ENCODE data around the gene SEMA3A. TPM values are rescaled to one million over a fixed set of nuclear protein-coding genes. Genes with fewer than 3 reads are reported as not detected.

Gene SEMA3A
- total and polyA plus RNA-seq, 7 donors, result 0.23 to 83.8 (median 50.1) TPM

DNA sequence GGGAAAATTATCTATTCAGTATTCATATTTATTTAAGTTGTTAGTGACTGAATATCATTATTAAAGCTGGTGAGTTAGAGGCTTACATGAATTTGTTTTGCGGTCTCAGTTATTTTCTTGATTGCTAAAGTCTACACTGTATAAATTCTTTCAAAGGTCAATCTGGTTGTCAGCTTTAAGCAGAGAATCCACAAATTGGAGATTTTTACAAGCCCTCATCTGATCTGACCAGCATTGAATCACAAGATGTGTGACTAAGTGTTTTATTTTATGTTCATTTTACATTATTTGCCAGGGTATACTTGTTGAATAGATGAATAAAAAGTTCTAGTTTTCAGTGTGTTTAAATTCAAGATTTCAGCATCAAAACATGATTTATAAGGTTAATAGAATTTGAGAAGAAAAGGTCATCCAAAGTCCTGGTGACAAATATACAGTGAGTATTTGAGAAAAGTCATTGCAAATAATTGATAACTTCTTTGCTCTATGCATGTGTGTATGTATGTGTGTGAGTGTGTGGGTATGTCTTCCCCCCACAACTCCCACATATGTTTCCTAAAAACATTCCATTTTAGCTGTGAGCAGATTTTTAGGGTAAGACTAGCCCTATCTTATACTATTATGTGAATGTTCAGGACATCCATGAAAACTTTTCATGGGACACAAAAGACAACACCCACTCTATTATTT lies 4.4 kb downstream of the SEMA3A start:
- H3K4me3 ChIP-seq, result no peak overlapping the region
- intact Hi-C loops (cut with DNase I), result loop anchor here (5.0 to 10.0 kb wide), 3 partner anchors 213 to 815 kb away; no protein-coding TSS in a partner anchor
- TF ChIP-seq, protein P1, sequence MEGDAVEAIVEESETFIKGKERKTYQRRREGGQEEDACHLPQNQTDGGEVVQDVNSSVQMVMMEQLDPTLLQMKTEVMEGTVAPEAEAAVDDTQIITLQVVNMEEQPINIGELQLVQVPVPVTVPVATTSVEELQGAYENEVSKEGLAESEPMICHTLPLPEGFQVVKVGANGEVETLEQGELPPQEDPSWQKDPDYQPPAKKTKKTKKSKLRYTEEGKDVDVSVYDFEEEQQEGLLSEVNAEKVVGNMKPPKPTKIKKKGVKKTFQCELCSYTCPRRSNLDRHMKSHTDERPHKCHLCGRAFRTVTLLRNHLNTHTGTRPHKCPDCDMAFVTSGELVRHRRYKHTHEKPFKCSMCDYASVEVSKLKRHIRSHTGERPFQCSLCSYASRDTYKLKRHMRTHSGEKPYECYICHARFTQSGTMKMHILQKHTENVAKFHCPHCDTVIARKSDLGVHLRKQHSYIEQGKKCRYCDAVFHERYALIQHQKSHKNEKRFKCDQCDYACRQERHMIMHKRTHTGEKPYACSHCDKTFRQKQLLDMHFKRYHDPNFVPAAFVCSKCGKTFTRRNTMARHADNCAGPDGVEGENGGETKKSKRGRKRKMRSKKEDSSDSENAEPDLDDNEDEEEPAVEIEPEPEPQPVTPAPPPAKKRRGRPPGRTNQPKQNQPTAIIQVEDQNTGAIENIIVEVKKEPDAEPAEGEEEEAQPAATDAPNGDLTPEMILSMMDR (IDR thresholded peaks at IDR 0.05), result no peak
- TF ChIP-seq POLR2AphosphoS5 (IDR thresholded peaks at IDR 0.05), result no peak
- TF ChIP-seq EP300 (IDR thresholded peaks at IDR 0.05), result no peak
- no peak for TF ChIP-seq POLR2A (IDR thresholded peaks at IDR 0.05)

DNA sequence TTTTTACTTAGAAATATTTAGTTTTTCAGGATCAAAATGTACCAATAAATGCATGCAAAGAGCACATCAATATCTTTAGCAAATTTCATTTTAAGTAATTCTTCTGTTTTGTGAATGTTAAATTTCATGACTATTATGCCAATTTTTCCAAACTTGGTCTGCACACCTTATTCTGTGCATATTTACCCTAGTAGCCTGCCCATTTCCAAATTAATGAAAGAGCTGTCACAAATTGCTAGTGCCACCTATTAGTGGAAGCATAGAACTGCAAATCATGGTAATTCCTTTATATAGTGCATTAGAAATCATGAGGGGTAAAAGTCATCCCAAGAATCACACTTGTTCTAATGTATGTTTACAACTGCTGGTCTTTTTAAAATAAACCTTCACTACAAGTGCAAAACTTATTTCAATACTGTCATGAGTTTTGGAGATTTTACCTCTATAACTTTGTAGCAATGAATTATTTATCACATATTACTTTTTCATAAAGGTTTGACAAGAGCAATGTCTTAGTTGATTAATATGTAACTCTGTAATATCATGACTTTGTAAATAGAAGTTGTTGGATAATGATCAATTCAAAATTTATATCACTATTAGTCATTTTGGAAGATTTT lies 5.7 kb downstream of the SEMA3A start:
- no peaks in the 10 kb centered on the region for H3K27me3 ChIP-seq
- no peaks in the 10 kb centered on the region for H3K9me3 ChIP-seq
- H3K27ac ChIP-seq, result peak overlapping the region in 2 of 4 donors; percentile 53 to 85
- TF ChIP-seq EP300 (IDR thresholded peaks at IDR 0.05), result no peak
- peaks cover 0 to 63% (median 31%) of the 10 kb centered on the region in 4 donors for H3K4me1 ChIP-seq
- intact Hi-C loops (cut with DNase I), result no loop called here
- no peak for DNase-seq
- no peak overlapping the region for H3K4me3 ChIP-seq
- H3K36me3 ChIP-seq, result no peaks in the 10 kb centered on the region

More for the DNA sequence above, 4.4 kb downstream of the SEMA3A start:
- DNase-seq, result no peak
- Histone ChIP-seq H3K27ac (peak overlapping the region in 3 of 4 donors; percentile 22 to 85 (median 33)), H3K36me3 (no peaks in the 10 kb centered on the region), H3K27me3 (no peaks in the 10 kb centered on the region), H3K4me1 (peaks cover 0 to 54% (median 28%) of the 10 kb centered on the region in 4 donors), H3K9me3 (no peaks in the 10 kb centered on the region)
- WGBS, 2 donors, result 77 to 92% methylated on average over 1 of the region's 1 CpG

- no peaks in the 10 kb centered on the region for H3K27me3 ChIP-seq
- H3K9me3 ChIP-seq, result no peaks in the 10 kb centered on the region
- H3K27ac ChIP-seq, result peak overlapping the region in 3 of 4 donors; percentile 41 to 85 (median 53)
- no peak for DNase-seq
- no peak for TF ChIP-seq POLR2A (IDR thresholded peaks at IDR 0.05)
- TF ChIP-seq EP300 (IDR thresholded peaks at IDR 0.05), result no peak
- TF ChIP-seq, protein P1 (IDR thresholded peaks at IDR 0.05), result no peak
- TF ChIP-seq POLR2AphosphoS5 (IDR thresholded peaks at IDR 0.05), result no peak
- H3K36me3 ChIP-seq, result no peaks in the 10 kb centered on the region
- H3K4me1 ChIP-seq, result peaks cover 0 to 72% (median 34%) of the 10 kb centered on the region in 4 donors
- intact Hi-C loops (cut with DNase I), result no loop called here
- 64 to 78% methylated on average over 2 of the region's 2 CpGs for WGBS, 2 donors
- H3K4me3 ChIP-seq, result no peak overlapping the region
Measured at GRCh38 chr7:84187813-84188510, 6.6 kb downstream of the SEMA3A start.

DNA sequence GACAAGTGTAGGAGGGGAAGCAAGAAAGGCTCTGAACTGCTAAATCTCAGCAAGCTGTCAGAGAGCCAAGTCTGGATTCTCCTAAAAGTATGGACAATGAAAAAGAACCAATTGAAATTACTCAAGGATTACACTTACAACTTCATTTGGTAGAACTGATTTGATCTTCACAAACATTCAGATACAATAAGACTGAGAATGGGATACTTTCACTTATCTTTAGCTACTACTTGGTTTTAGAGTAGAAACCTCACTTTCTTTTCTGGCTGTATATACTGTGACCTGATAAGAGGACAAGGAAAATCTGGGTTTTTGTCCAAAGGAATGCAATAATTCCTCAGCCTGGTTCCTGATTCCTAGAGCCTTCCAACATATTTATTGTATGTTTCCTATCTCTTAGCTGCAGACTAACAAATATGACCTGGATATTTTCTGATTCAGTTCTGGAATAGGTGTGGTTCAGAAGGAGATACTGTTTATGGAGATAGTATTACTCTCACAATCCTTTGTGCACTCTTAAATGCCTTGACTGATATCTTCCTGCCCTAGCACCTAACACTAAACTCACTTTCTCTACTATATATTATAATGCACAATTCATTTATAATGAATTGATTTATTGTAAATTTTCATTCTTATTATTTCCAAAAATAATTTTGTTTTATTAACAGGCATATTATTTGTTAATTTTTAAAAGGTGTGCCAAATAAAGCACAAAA lies 7.3 kb downstream of the SEMA3A start:
- intact Hi-C loops (cut with DNase I), result no loop called here
- Histone ChIP-seq H3K4me1 (peaks cover 0 to 80% (median 37%) of the 10 kb centered on the region in 4 donors), H3K36me3 (no peaks in the 10 kb centered on the region), H3K9me3 (no peaks in the 10 kb centered on the region), H3K27me3 (no peaks in the 10 kb centered on the region), H3K4me3 (no peak overlapping the region), H3K27ac (peak overlapping the region; percentile 19 to 85 (median 47))
- DNase-seq, result no peak
- TF ChIP-seq POLR2AphosphoS5 (IDR thresholded peaks at IDR 0.05), result no peak
- TF ChIP-seq, protein P1 (IDR thresholded peaks at IDR 0.05), result no peak
- TF ChIP-seq EP300 (IDR thresholded peaks at IDR 0.05), result no peak

Measured in sigmoid colon (tissue), 7 donors.